EH (cell line): ENCODE measurements around the gene IRAK1BP1.
"Not testable (repeated sequence)": the region's sequence is repeated elsewhere in the genome, so short reads cannot be mapped to it uniquely, and the experiment has no call there.

ENCODE experiments used
- DNase-seq: peaks from one replicate; pipeline ENCODE4 v3.0.0-alpha.2; 2015; ENCODE audit warnings: low read depth

Gene IRAK1BP1

DNA sequence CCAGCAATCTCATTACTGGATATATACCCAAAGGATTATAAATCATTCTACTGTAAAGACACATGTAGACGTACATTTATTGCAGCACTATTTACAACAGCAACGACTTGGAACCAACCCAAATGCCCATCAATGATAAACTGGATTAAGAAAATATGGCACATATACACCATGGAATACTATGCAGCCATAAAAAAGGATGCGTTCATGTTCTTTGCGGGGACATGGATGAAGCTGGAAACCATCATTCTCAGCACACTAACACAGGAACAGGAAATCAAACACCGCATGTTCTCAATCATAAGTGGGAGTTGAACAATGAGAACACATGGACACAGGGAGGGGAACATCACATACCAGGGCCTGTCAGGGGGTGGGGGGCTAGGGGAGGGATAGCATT is 22.6 kb downstream of the IRAK1BP1 start:
- not testable (repeated sequence) for DNase-seq

DNA sequence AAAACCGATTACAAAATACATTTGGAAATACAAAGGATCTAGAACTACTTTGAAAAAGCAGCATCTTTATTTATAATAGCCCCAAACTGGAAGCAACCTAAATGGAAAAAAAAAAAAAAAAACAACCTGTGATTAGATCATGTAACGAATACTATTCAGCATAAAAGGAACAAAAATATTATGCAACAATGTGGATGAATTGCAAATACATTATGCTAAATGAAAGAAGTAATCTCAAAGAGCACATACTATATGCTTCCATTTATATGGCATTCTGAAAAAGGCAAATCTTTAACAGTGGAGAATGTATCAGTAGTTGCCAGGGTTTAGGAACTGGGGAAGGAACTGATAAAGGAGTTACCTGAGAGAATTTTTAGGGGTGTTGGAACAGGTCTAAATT is 28.9 kb downstream of the IRAK1BP1 start:
- DNase-seq = no peak

DNA sequence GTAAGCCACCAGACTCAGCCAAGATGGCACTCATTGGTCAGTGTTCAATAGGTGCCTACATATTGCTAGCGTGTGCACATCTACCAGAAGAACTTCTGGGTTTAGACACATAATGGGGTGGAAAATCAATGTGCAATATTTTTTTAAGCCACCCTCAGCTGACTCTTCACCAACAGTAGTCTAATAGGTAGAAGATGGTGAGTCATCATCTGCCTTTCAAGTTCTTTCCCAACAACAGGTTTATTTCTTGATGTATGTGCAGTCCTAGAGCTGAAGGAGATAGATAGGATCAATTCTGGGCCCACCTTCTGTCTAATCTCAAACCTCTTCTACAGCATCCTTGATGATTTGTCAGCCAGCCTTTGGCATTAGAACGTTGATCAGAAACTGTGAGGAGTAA is 41.3 kb downstream of the IRAK1BP1 start:
- DNase-seq = no peak

GRCh38 chr6:78909391-78909790 is 42.0 kb downstream of the IRAK1BP1 start:
- peak; percentile 74 for DNase-seq

- DNase-seq = no peak
These were observed 42.7 kb downstream of the IRAK1BP1 start for GRCh38 chr6:78910010-78910409.

DNA sequence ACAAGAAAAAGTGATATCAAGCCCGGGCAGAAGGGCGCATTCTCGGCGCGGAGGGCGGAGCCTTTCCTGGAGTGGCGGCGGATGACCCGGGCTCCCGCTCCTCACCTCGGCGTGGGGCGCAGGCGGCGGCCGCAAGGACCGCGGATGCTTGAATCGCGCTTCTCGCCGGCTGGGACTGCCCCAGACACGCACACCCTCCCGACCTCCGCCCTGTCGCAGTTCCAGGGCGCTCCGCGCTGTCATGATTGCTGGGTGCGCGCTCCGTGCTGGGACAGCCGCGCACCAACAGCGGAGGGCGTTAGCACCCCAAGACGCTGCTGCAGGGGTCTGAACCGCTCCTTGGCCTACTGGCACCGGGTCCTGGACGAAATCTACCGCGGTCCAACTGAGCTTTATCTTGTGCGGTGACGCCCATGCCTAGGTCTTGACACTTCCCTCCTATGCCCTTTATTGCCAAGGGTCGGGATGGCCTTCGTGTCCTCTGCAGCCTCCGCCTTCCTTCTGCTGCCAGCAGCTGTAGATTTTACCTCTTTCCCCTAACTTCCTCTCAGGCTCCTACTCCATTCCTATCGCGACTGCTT is 43.3 kb downstream of the IRAK1BP1 start:
- DNase-seq = no peak

GRCh38 chr6:78911218-78911940 is 44.0 kb downstream of the IRAK1BP1 start:
- DNase-seq = no peak

- no peak for DNase-seq
These were observed 49.1 kb downstream of the IRAK1BP1 start for GRCh38 chr6:78916411-78916810.

DNA sequence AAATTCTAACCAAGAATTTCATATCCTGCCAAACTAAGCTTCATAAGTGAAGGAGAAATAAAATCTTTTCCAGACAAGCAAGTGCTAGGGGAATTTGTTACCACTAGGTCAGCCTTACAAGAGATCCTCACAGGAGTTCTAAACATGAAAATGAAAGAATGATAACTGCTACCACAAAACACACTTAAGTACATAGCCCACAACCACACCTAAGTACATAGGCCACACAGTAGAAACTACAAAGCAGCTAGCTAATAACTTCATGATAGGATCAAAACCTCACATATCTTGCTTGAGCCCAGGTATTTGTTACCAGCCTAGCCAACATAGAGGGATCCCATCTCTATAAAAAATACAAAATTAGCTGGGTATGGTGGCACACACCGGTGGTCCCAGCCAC is 50.4 kb downstream of the IRAK1BP1 start:
- no peak for DNase-seq

- not testable (repeated sequence) for DNase-seq
These were observed 53.8 kb downstream of the IRAK1BP1 start for GRCh38 chr6:78921168-78921567.

- no peak for DNase-seq
These were observed 58.0 kb downstream of the IRAK1BP1 start for GRCh38 chr6:78925317-78925716.

- DNase-seq = no peak
These were observed 68.2 kb downstream of the IRAK1BP1 start for GRCh38 chr6:78935553-78935952.

- no peak for DNase-seq
These were observed 69.2 kb downstream of the IRAK1BP1 start for GRCh38 chr6:78936515-78936914.

DNA sequence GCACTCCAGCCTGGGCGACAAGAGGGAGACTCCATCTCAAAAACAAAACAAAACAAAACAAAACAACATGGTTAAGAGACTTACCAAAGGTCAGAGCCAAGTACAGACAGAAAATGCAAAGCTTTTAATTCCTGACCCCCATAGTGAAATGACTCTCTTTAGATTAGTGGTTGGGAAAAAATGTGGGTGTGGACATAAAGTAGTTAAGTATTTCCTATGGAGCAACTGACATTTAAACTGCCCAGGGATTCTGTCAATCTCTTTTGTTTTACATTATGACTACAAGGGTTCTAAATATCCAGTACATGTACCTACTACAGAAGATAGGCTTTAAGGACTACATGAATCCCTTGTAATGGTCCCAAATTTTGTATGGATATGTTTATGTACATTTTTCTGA is 75.1 kb downstream of the IRAK1BP1 start:
- peak; percentile 63 for DNase-seq

GRCh38 chr6:78947529-78947928 is 80.2 kb downstream of the IRAK1BP1 start:
- peak; percentile 39 for DNase-seq

DNA sequence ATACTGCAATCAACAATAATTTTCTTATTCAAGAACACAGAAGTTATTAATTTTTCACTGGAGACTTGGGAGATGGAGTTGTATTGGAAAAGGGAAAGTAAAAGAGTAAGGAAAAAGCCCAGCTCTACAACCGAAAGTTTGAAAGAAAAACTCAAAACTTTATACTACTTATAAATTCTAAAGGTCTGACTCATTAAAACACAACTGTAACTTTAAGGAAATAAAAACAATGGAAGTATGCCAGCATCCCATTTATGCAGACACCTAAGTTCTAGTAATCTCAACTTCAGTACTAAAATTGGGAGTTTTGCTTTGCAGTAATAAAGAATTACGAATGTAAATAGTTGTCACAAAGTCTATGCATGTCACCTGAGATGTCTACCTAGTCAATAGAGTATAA is 80.6 kb downstream of the IRAK1BP1 start:
- DNase-seq = peak; percentile 69

DNA sequence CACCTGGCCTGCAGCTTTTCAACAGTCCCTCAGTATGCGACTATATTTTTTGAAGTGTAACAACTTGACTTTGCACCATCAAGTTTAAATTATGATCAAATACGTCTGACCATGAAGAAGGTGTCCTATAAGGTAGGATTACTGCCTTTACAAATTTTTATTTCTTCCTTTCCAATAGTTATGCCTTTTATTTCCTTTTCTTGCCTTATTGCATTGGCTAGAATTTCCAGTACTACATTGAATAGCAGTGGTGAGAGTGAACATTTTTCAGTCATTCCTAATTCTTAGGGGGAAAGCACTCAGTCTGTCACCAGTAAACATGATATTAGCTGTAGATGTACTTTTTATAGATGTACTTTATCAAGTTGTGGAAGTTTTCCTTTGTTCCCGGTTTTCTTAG is 81.4 kb downstream of the IRAK1BP1 start:
- DNase-seq = no peak

- DNase-seq = no peak
These were observed 85.0 kb downstream of the IRAK1BP1 start for GRCh38 chr6:78952362-78952761.
